ENCODE measurements around the gene PPIG.

- TF ChIP-seq POLR2A (IDR thresholded peaks at IDR 0.05): no peak
- TF ChIP-seq, protein P1, sequence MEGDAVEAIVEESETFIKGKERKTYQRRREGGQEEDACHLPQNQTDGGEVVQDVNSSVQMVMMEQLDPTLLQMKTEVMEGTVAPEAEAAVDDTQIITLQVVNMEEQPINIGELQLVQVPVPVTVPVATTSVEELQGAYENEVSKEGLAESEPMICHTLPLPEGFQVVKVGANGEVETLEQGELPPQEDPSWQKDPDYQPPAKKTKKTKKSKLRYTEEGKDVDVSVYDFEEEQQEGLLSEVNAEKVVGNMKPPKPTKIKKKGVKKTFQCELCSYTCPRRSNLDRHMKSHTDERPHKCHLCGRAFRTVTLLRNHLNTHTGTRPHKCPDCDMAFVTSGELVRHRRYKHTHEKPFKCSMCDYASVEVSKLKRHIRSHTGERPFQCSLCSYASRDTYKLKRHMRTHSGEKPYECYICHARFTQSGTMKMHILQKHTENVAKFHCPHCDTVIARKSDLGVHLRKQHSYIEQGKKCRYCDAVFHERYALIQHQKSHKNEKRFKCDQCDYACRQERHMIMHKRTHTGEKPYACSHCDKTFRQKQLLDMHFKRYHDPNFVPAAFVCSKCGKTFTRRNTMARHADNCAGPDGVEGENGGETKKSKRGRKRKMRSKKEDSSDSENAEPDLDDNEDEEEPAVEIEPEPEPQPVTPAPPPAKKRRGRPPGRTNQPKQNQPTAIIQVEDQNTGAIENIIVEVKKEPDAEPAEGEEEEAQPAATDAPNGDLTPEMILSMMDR (IDR thresholded peaks at IDR 0.05): no peak
Measured at GRCh38 chr2:169673106-169673505, 89.0 kb downstream of the PPIG start.
